AG08396 (cell line): ENCODE measurements around the gene PIGU.

Experiments
- DNase-seq: peaks from one replicate; pipeline ENCODE4 v3.0.0; 2012; ENCODE audit warnings: low spot score, mixed read lengths

PIGU gene

DNA sequence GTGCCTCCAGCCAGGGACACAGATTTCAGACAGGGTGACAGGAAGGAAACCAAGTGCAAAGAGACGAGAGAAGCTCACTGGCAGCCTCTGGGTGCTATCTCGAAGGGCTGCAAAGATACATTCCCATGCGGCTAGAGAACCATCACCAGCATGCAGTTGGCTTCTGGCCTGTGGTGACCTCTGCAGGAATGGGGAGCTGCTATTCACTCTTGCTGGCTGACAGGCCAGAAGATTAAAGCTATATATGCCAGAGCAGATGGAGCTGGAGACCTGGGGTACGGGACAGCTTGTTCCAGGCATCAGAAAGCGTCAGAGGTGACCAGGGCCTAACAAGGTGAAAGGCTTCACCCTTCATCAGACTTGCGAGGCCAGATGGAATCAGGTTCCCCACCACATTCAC is 98.4 kb downstream of the PIGU start:
- no peak for DNase-seq

DNA sequence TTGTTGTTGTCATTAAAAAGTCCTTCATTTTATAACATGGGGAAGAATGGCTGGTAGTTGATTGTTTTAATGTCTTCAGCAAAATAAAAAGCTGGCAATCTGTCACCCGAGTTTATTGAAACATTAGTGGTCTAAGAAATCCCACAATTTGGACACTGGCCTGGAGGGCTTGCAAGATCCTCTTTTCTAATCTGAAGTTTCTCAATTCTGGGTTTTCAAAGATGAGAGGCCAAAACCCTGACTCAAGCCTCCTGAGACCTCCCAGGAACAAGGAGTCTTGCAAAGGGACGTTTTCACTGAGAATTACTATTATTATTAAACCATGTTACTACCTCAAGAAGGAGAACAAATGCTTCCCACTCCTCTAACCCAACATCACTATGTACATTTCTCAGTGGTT is 98.9 kb downstream of the PIGU start:
- DNase-seq: no peak

DNA sequence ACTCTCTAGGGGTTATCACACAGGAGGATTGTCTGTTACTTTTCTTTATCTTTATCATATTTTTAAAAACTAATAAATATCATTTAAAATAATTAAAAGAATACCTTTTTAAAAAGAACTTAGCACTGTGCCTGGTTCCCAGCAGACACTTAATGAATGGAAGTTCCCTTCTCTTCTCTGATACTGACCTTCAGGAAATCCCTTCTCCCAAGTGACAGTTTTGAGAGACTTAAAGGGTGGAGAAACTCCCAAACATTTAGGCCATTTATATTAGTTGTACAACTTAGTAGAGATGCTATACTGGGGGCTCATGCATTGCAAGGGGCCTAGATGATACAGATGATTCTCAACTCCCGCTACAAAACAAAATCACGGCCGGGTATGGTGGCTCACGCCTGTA is 99.8 kb downstream of the PIGU start:
- no peak for DNase-seq

DNA sequence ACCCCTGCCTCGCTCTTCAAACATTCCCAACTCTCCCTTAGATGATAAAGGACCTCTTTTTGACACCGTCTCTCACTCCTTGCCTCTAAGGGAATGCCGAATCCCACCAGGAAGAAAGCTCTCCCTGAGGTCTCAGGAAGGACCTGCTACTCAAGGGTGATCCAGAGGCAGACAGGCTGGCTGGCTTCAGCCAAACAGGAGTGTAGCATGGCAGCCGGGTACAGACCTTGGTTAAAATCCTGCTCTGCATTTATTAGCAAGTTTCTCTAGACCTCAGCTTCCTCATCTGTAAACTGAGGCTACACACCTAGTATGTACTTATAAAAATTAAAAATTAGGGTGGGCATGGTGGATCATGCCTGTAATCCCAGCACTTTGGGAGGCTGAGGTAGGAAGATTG is 101.1 kb downstream of the PIGU start:
- no peak for DNase-seq

DNA sequence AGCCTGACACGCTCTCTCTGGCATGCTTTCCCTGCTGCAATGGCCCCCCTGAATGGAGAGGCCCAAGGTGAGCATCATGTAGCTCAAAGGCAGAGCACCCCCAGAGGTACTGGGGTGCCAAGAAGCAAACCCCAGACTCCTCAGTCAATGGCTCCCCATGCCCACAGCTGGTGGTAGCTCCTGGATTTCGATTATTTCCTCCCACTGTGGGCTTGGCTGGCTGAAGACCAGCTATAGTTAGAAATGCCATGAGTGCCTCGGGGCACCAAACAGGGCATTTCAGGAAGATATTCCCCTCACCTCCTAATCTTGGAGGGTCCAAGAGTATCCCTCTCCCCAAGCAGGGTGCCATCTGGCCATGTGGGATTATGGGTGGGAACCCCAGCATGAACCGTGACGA is 101.6 kb downstream of the PIGU start:
- DNase-seq: no peak

- no peak for DNase-seq
These were observed 102.0 kb downstream of the PIGU start for GRCh38 chr20:34574861-34575260.

- no peak for DNase-seq
These were observed 102.5 kb downstream of the PIGU start for GRCh38 chr20:34574426-34574825.

GRCh38 chr20:34573541-34574300 is 103.2 kb downstream of the PIGU start:
- no peak for DNase-seq

GRCh38 chr20:34571753-34572152 is 105.1 kb downstream of the PIGU start:
- no peak for DNase-seq

DNA sequence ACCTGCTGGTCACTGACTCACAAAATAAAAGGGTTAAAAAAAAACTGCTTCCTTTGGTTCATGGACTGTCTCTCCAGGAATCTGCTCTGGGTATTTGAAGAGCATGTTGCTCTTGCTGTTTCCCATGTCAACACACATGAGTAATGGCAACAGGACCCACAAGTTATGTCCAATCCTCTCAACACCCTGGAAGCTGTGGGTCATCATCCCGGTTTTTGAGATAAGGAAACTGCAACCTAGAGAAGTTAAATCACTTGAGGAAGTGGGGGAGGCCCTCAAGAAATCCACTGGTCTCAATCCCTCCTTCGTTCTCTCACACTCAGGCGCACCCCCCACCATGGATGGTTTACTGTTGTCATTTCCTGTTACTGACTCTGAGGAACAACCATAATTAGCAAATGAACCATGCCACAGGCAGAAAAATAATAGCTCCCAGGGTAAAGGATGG is 106.0 kb downstream of the PIGU start:
- DNase-seq: no peak

- no peak for DNase-seq
These were observed 107.3 kb downstream of the PIGU start for GRCh38 chr20:34569598-34569997.

GRCh38 chr20:34567892-34568865 is 108.7 kb downstream of the PIGU start:
- DNase-seq: no peak

GRCh38 chr20:34566978-34567891 is 109.7 kb downstream of the PIGU start:
- DNase-seq: no peak

- DNase-seq: no peak
These were observed 112.1 kb downstream of the PIGU start for GRCh38 chr20:34564833-34565232.

DNA sequence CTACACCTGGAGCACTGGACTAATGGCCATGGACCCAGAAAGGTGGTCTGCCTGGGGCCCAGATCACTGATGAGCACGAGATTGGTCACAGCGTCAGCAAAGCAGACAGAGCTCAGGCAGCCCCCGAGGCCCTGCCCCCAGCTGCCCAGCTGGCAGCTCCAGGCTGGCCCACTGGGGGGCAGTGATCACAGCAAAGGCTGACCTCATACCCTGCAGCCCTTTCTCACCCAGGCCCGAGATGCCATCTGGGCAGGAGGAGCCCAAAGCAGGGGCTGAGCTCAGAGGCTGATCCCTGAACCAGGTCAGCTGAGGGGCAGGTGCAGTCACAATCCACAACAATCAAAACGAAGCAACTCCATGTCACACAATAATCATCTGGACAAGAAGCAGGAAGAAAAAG is 114.3 kb downstream of the PIGU start:
- DNase-seq: peak; percentile 69

GRCh38 chr20:34561661-34562060 is 115.2 kb downstream of the PIGU start:
- DNase-seq: no peak

GRCh38 chr20:34560614-34561013 is 116.3 kb downstream of the PIGU start:
- no peak for DNase-seq

DNA sequence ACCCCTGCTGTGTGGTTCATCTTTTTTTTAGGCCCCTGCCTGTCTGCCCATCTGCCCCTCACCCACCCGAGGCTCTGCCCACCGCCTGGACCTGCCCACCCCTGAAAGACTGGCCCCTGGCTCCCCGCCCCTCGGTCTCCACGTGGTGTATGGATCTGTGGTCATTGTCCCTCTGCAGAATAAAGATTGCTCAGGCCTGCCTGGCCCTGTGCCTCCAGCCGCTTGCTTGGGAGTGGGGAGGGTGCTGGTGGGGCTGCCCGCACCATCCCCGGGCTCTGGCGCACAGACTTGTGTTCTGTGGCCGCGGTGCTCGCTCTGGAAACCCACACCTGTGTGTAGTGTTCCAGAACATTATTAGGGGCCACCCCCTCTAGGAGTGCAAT is 116.8 kb downstream of the PIGU start:
- no peak for DNase-seq

GRCh38 chr20:34559311-34560140 is 117.4 kb downstream of the PIGU start:
- no peak for DNase-seq

- peak; percentile 99 for DNase-seq
These were observed 118.3 kb downstream of the PIGU start, which contains the start of gene MAP1LC3A for GRCh38 chr20:34558320-34559218. Gene MAP1LC3A (plus strand): TSS chr20:34558718. CDS start chr20:34558869, 151 bp downstream.
